SH-SY5Y (cell line): ENCODE measurements around the gene ELMO1.

Source experiments
- GATA2 ChIP-seq: IDR thresholded peaks from 2 replicates; pipeline ENCODE4 v1.6.1; 2011; ENCODE audit warnings: mild to moderate bottlenecking, low read depth, low read length
- GATA3 ChIP-seq: IDR thresholded peaks from 2 replicates; pipeline ENCODE4 v1.6.1; 2011; ENCODE audit warnings: low read depth, mild to moderate bottlenecking, low read length, moderate library complexity

GRCh38 chr7:37390114-37390513, 58.5 kb downstream of the ELMO1 start:
- TF ChIP-seq GATA2 (no peak), GATA3 (no peak)
